ENCODE measurements around the gene PRF1. TPM values are rescaled to one million over a fixed set of nuclear protein-coding genes. Genes with fewer than 3 reads are reported as not detected.
"Not testable (repeated sequence)": the region's sequence is repeated elsewhere in the genome, so short reads cannot be mapped to it uniquely, and the experiment has no call there.

Gene PRF1
- total RNA-seq, 1 experiment from 2014 or later: 6.4 TPM

GRCh38 chr10:70648427-70648826, 45.9 kb upstream of the PRF1 start:
- ChIA-PET CTCF (no interaction called here), RAD21 (ENCODE audit: low non-redundant PET in 1 of 2, low total read pairs in 2 of 2, uncharacterized antibody in 2 of 2, unreplicated experiment in 2 of 2) (no interaction called here), POLR2A (no interaction called here)
- H3K27me3 ChIP-seq (ENCODE audit: insufficient read depth, low read length): no peaks in the 10 kb centered on the region
- TF ChIP-seq ELF1 (IDR thresholded peaks at IDR 0.05; ENCODE audit: borderline replicate concordance, low read depth) (no peak), CBX3 (IDR thresholded peaks at IDR 0.05; ENCODE audit: low read depth) (peak; percentile 94)
- H3K9me3 ChIP-seq (ENCODE audit: control insufficient read depth in 1 of 2, insufficient read depth in 1 of 2, low read depth in 1 of 2, low read length in 2 of 2): peaks cover 3 to 37% of the 10 kb centered on the region in 2 experiments; a peak in 2 of 4 replicates
- 0 out of 4 replicates have a peak, but pooled peaks cover 0 to 4% of the 10 kb centered on the region in 2 experiments for H3K36me3 ChIP-seq (ENCODE audit: control insufficient read depth in 1 of 2, insufficient read depth in 2 of 2, low read length in 2 of 2)
- intact Hi-C loops (cut with micrococcal nuclease): no loop called here
- DNase-seq (ENCODE audit: low read depth, low spot score) (peak; percentile 40), ATAC-seq (no peak)
- no peaks in the 10 kb centered on the region for H3K79me2 ChIP-seq (ENCODE audit: insufficient read depth, low read length)
- no peak overlapping the region for H3K4me2 ChIP-seq (ENCODE audit: low read length)
- no peak overlapping the region for H2AFZ ChIP-seq (ENCODE audit: low read depth, low read length, poor library complexity, severe bottlenecking)
- no peak overlapping the region for H3K27ac ChIP-seq (ENCODE audit: low read depth, low read length)
- no peak overlapping the region for H3K9ac ChIP-seq (ENCODE audit: low read length)
- no peak overlapping the region for H3K4me3 ChIP-seq (replicated peaks in 1 of 2; ENCODE audit: low read depth in 1 of 2, low read length in 2 of 2)
- peaks cover 0 to 25% of the 10 kb centered on the region in 2 experiments; a peak in 2 of 4 replicates for H3K4me1 ChIP-seq (ENCODE audit: control insufficient read depth in 1 of 2, insufficient read depth in 2 of 2, low read length in 2 of 2)
- no TSS peak for BruUV-seq (replicated peaks)
- H4K20me1 ChIP-seq (ENCODE audit: insufficient read depth): no peaks in the 10 kb centered on the region
- H3K9me2 ChIP-seq (ENCODE audit: insufficient read depth): no peaks in the 10 kb centered on the region

DNA sequence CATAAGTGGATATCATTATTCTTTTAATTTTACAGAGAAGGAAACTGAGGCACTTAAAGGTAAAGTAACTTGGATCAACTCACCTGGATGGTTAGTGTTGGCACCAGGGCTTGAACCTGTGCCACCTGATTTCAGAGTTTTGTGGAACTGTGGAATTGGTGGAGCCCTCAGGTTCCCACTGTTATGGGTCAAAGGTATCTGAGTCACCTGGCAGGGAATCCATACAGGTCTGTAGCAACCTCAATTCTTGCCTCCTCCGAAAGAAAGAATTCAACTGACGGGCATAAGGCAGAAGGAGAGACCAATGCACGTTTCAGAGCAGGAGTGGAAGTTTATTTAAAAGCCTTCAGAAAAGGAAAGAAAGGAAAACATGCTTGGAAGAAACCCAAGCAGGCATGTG, 44.5 kb upstream of the PRF1 start:
- BruUV-seq (replicated peaks): no TSS peak
- Histone ChIP-seq H3K4me1 (ENCODE audit: control insufficient read depth in 1 of 2, insufficient read depth in 2 of 2, low read length in 2 of 2) (peaks cover 0 to 18% of the 10 kb centered on the region in 2 experiments; a peak in 2 of 4 replicates), H3K4me3 (replicated peaks in 1 of 2; ENCODE audit: low read depth in 1 of 2, low read length in 2 of 2) (no peak overlapping the region), H3K27me3 (ENCODE audit: insufficient read depth, low read length) (no peaks in the 10 kb centered on the region), H3K9ac (ENCODE audit: low read length) (no peak overlapping the region), H3K36me3 (ENCODE audit: control insufficient read depth in 1 of 2, insufficient read depth in 2 of 2, low read length in 2 of 2) (0 out of 4 replicates have a peak, but pooled peaks cover 0 to 4% of the 10 kb centered on the region in 2 experiments), H3K79me2 (ENCODE audit: insufficient read depth, low read length) (no peaks in the 10 kb centered on the region), H3K4me2 (ENCODE audit: low read length) (no peak overlapping the region), H2AFZ (ENCODE audit: low read depth, low read length, poor library complexity, severe bottlenecking) (no peak overlapping the region), H3K27ac (ENCODE audit: low read depth, low read length) (no peak overlapping the region), H4K20me1 (ENCODE audit: insufficient read depth) (no peaks in the 10 kb centered on the region), H3K9me2 (ENCODE audit: insufficient read depth) (no peaks in the 10 kb centered on the region), H3K9me3 (ENCODE audit: control insufficient read depth in 1 of 2, insufficient read depth in 1 of 2, low read depth in 1 of 2, low read length in 2 of 2) (peaks cover 3 to 35% of the 10 kb centered on the region in 2 experiments; a peak in 2 of 4 replicates)
- ATAC-seq (no peak), DNase-seq (ENCODE audit: low read depth, low spot score) (no peak)
- CTCF ChIA-PET: no interaction called here
- TF ChIP-seq ATF3 (IDR thresholded peaks at IDR 0.05): no peak
- no peak for TF ChIP-seq EGR1 (IDR thresholded peaks at IDR 0.05; ENCODE audit: low read depth)
- TF ChIP-seq, protein P1, sequence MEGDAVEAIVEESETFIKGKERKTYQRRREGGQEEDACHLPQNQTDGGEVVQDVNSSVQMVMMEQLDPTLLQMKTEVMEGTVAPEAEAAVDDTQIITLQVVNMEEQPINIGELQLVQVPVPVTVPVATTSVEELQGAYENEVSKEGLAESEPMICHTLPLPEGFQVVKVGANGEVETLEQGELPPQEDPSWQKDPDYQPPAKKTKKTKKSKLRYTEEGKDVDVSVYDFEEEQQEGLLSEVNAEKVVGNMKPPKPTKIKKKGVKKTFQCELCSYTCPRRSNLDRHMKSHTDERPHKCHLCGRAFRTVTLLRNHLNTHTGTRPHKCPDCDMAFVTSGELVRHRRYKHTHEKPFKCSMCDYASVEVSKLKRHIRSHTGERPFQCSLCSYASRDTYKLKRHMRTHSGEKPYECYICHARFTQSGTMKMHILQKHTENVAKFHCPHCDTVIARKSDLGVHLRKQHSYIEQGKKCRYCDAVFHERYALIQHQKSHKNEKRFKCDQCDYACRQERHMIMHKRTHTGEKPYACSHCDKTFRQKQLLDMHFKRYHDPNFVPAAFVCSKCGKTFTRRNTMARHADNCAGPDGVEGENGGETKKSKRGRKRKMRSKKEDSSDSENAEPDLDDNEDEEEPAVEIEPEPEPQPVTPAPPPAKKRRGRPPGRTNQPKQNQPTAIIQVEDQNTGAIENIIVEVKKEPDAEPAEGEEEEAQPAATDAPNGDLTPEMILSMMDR (IDR thresholded peaks at IDR 0.05 in 2 of 3, conservative IDR thresholded peaks at IDR 0.05 in 1 of 3; ENCODE audit: borderline replicate concordance in 1 of 3, insufficient read depth in 1 of 3, low read depth in 2 of 3, low read length in 2 of 3): no peak
- TF ChIP-seq EZH2phosphoT487 (IDR thresholded peaks at IDR 0.05; ENCODE audit: borderline replicate concordance): no peak
- no peak for TF ChIP-seq ELF1 (IDR thresholded peaks at IDR 0.05; ENCODE audit: borderline replicate concordance, low read depth)
- TF ChIP-seq CBX3 (IDR thresholded peaks at IDR 0.05; ENCODE audit: low read depth): no peak
- TF ChIP-seq TCF7L2 (IDR thresholded peaks at IDR 0.05; ENCODE audit: borderline replicate concordance, extremely low read depth, insufficient read depth, insufficient read length): no peak
- no peak for TF ChIP-seq SIN3A (IDR thresholded peaks at IDR 0.05; ENCODE audit: low read depth)
- no peak for TF ChIP-seq RAD21 (IDR thresholded peaks at IDR 0.05; ENCODE audit: low read depth)
- TF ChIP-seq YY1 (IDR thresholded peaks at IDR 0.05; ENCODE audit: extremely low read depth, insufficient replicate concordance, low read depth, low read length): no peak
- RAD21 ChIA-PET (ENCODE audit: low non-redundant PET in 1 of 2, low total read pairs in 2 of 2, uncharacterized antibody in 2 of 2, unreplicated experiment in 2 of 2): no interaction called here
- POLR2A ChIA-PET: no interaction called here
- intact Hi-C loops (cut with micrococcal nuclease): no loop called here

DNA sequence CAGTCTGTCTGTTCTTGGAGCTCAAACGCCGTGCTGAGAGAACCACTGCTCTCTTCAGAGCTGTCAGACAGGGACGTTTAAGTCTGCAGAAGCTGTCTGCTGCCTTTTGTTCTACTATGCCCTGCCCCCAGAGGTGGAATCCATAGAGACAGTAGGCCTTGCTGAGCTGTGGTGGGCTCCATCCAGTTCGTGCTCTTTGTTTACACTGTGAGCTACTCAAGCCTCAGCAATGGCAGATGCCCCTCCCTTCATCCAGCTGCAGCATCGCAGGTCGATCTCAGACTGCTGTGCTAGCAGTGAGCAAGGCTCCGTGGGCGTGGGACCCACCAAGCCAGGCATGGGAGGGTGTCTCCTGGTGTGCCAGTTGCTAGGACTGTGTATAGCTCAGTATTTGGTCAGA, 42.4 kb upstream of the PRF1 start:
- H2AFZ ChIP-seq (ENCODE audit: low read depth, low read length, poor library complexity, severe bottlenecking); H3K36me3 ChIP-seq (ENCODE audit: control insufficient read depth in 1 of 2, insufficient read depth in 2 of 2, low read length in 2 of 2); POLR2A ChIA-PET; H3K9ac ChIP-seq (ENCODE audit: low read length); RAD21 ChIA-PET (ENCODE audit: low non-redundant PET in 1 of 2, low total read pairs in 2 of 2, uncharacterized antibody in 2 of 2, unreplicated experiment in 2 of 2); H3K4me2 ChIP-seq (ENCODE audit: low read length); CTCF ChIA-PET; H3K79me2 ChIP-seq (ENCODE audit: insufficient read depth, low read length); DNase-seq (ENCODE audit: low read depth, low spot score); BruUV-seq (replicated peaks); H3K4me3 ChIP-seq (replicated peaks in 1 of 2; ENCODE audit: low read depth in 1 of 2, low read length in 2 of 2); H3K27ac ChIP-seq (ENCODE audit: low read depth, low read length); ATAC-seq; H3K27me3 ChIP-seq (ENCODE audit: insufficient read depth, low read length); intact Hi-C loops (cut with micrococcal nuclease); H3K9me2 ChIP-seq (ENCODE audit: insufficient read depth); H4K20me1 ChIP-seq (ENCODE audit: insufficient read depth): not testable (repeated sequence)
- peaks cover 3 to 14% of the 10 kb centered on the region in 2 experiments; a peak in 2 of 4 replicates for H3K9me3 ChIP-seq (ENCODE audit: control insufficient read depth in 1 of 2, insufficient read depth in 1 of 2, low read depth in 1 of 2, low read length in 2 of 2)
- H3K4me1 ChIP-seq (ENCODE audit: control insufficient read depth in 1 of 2, insufficient read depth in 2 of 2, low read length in 2 of 2): peaks cover 0 to 12% of the 10 kb centered on the region in 2 experiments; a peak in 2 of 4 replicates
